OCI-LY1 (cell line): ENCODE data around the gene LTA.
"Not testable (repeated sequence)": the region's sequence is repeated elsewhere in the genome, so short reads cannot be mapped to it uniquely, and the experiment has no call there.

Experiments
- H2AFZ ChIP-seq: fragments of 200-600 bp; sonication (generic), shearing (Covaris generic); 2 replicates; pipeline ENCODE4 v1.6.0; 2014; ENCODE audit warnings: antibody characterized with exemption, mild to moderate bottlenecking, low read length
- H3F3A ChIP-seq: fragments of 200-600 bp; sonication (generic), shearing (Covaris generic); 2 replicates; pipeline ENCODE4 v1.6.0; 2014; ENCODE audit warnings: mild to moderate bottlenecking, antibody characterized with exemption, low read length, moderate library complexity; ENCODE audit not compliant: insufficient read depth
- H3K27ac ChIP-seq: fragments of 200-600 bp; sonication (generic); 2 replicates; pipeline ENCODE4 v1.5.1; 2014; ENCODE audit warnings: low read length, mixed run types, mild to moderate bottlenecking, low read depth; ENCODE audit not compliant: poor library complexity, severe bottlenecking
- H3K27me3 ChIP-seq: fragments of 200-600 bp; sonication (generic); 2 replicates; pipeline ENCODE4 v1.6.0; 2014; ENCODE audit warnings: antibody characterized with exemption, mild to moderate bottlenecking, low read length, moderate library complexity; ENCODE audit not compliant: insufficient read depth
- H3K36me3 ChIP-seq: fragments of 200-600 bp; sonication (generic); 2 replicates; pipeline ENCODE4 v1.6.1; 2014; ENCODE audit warnings: mild to moderate bottlenecking, antibody characterized with exemption, low read length, moderate library complexity, mixed read lengths; ENCODE audit not compliant: insufficient read depth
- H3K4me1 ChIP-seq: fragments of 200-600 bp; sonication (generic); 2 replicates; pipeline ENCODE4 v1.5.1; 2014; ENCODE audit warnings: mild to moderate bottlenecking, low read length, moderate library complexity; ENCODE audit not compliant: insufficient read depth, severe bottlenecking
- H3K4me2 ChIP-seq: fragments of 200-600 bp; sonication (generic), shearing (Covaris generic); 2 replicates; pipeline ENCODE4 v1.6.1; 2014; ENCODE audit warnings: low read length
- H3K4me3 ChIP-seq: fragments of 200-600 bp; sonication (generic); 2 replicates; pipeline ENCODE4 v1.5.1; 2014; ENCODE audit warnings: low read length, low read depth, mild to moderate bottlenecking, mixed read lengths; ENCODE audit not compliant: poor library complexity, severe bottlenecking
- H3K79me2 ChIP-seq: fragments of 200-600 bp; shearing (Covaris generic); 2 replicates; pipeline ENCODE4 v1.6.1; 2016; ENCODE audit warnings: mixed run types, low read length, mixed read lengths; ENCODE audit not compliant: insufficient read depth
- H3K9ac ChIP-seq: fragments of 200-600 bp; sonication (generic), shearing (Covaris generic); 2 replicates; pipeline ENCODE4 v1.6.1; 2014; ENCODE audit warnings: mild to moderate bottlenecking, low read length, mixed read lengths
- H3K9me2 ChIP-seq: fragments of 200-600 bp; sonication (generic), shearing (Covaris generic); 2 replicates; pipeline ENCODE4 v1.6.1; 2014; ENCODE audit warnings: low read depth, mild to moderate bottlenecking, low read length, mixed read lengths
- H3K9me3 ChIP-seq: fragments of 200-600 bp; shearing (Covaris generic); 2 replicates; pipeline ENCODE4 v1.6.1; 2014; ENCODE audit warnings: low read length, mixed read lengths
- H4K20me1 ChIP-seq: fragments of 200-600 bp; sonication (generic), shearing (Covaris generic); 2 replicates; pipeline ENCODE4 v1.6.0; 2016; ENCODE audit warnings: mild to moderate bottlenecking, low read length; ENCODE audit not compliant: insufficient read depth
- EZH2 ChIP-seq: fragments of 200-600 bp; sonication (generic), shearing (Covaris generic); IDR thresholded peaks from 2 replicates; pipeline ENCODE4 v1.8.0; 2017; ENCODE audit warnings: borderline replicate concordance, mixed run types, mild to moderate bottlenecking, antibody characterized with exemption, low read length, moderate library complexity, mixed read lengths
- TF ChIP-seq, protein P1 (sequence below): fragments of 200-600 bp; sonication (generic), shearing (Covaris generic); IDR thresholded peaks from 2 replicates; pipeline ENCODE4 v1.5.1; 2017; ENCODE audit warnings: mild to moderate bottlenecking, antibody characterized with exemption, low read length, moderate library complexity, mixed read lengths

LTA gene

DNA sequence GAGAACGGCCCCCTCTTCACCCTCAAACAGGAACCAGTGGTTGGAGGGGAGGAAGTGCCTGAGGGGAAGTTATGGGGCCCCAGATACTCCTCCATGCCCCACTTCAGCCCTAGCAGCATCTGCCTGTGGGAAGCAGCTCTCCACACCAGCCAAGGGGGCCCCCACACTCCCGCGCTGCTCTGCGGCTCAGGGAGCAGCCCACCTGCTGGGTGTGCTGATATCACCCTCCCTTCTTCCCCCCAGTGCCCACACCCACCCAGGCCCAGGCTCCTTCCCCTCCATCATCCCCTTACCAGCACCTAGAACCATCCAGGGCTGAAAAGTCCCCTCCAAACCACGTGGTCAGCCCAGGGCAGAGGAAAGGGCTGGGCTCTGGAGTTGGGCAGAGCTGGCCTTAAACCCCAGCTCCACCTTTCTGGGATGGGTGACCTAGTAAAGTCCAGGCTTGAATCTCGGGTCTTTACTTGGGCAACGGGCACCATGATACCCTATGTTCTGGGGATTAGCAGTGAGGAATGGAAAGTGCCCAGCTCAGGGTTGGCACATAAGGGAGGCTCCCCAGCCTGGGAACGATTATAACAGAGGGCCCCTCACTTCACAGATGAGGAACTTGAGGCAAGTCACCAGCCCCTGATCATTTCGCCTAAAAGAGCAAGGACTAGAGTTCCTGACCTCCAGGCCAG, 14.7 kb downstream of the LTA start:
- Histone ChIP-seq H3K4me2 (no peak overlapping the region), H3K36me3 (no peaks in the 10 kb centered on the region), H4K20me1 (no peaks in the 10 kb centered on the region), H3F3A (no peaks in the 10 kb centered on the region), H3K27me3 (no peaks in the 10 kb centered on the region), H2AFZ (no peak overlapping the region), H3K9ac (no peak overlapping the region; the same call in 1 of the 2 replicates), H3K9me3 (no peaks in the 10 kb centered on the region), H3K79me2 (no peaks in the 10 kb centered on the region), H3K4me3 (no peak overlapping the region), H3K4me1 (peaks cover 44% of the 10 kb centered on the region), H3K9me2 (no peaks in the 10 kb centered on the region), H3K27ac (no peak overlapping the region)
- no peak for TF ChIP-seq EZH2
- TF ChIP-seq, protein P1, sequence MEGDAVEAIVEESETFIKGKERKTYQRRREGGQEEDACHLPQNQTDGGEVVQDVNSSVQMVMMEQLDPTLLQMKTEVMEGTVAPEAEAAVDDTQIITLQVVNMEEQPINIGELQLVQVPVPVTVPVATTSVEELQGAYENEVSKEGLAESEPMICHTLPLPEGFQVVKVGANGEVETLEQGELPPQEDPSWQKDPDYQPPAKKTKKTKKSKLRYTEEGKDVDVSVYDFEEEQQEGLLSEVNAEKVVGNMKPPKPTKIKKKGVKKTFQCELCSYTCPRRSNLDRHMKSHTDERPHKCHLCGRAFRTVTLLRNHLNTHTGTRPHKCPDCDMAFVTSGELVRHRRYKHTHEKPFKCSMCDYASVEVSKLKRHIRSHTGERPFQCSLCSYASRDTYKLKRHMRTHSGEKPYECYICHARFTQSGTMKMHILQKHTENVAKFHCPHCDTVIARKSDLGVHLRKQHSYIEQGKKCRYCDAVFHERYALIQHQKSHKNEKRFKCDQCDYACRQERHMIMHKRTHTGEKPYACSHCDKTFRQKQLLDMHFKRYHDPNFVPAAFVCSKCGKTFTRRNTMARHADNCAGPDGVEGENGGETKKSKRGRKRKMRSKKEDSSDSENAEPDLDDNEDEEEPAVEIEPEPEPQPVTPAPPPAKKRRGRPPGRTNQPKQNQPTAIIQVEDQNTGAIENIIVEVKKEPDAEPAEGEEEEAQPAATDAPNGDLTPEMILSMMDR, result no peak

DNA sequence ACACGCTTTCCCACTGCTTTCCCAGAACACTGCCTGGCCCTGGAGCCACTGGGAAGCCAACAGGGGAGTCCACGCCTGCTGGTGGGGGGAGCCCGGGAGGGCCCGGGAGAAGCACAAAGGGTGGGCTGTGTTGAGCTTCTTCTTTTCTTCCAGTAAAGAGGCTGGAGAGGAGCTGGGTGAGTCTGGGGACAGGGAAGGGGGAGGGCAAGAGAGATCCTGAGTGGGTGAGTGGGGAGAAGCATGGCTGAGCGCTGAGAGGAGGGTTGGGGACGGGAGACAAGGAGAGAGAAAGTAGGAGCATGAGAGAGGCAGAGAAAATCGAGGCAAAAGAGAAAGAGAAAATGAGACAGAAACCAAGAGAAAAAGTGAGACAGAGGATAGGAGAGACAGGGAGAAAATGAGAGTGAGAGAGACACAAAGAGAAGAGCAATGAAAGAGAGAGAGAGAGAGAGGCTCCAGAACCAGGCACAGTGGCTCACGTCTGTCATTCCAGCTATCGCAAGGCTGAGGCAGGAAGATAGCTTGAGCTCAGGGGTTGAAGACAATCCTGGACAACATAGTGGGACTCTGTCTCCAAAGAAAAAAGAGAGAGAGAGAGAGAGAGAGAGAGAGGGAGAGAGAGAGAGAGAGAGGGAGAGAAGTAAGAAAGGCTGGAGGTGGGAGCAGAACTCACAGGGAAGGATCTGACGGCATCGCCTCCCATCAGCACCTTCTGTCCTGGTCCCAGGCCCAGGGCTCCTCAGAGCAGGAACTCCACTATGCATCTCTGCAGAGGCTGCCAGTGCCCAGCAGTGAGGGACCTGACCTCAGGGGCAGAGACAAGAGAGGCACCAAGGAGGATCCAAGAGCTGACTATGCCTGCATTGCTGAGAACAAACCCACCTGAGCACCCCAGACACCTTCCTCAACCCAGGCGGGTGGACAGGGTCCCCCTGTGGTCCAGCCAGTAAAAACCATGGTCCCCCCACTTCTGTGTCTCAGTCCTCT, 16.0 kb downstream of the LTA start:
- H3K4me3 ChIP-seq, result no peak overlapping the region
- H3K9ac ChIP-seq, result no peak overlapping the region
- H4K20me1 ChIP-seq, result no peaks in the 10 kb centered on the region
- no peaks in the 10 kb centered on the region for H3K27me3 ChIP-seq
- H3K9me2 ChIP-seq, result no peaks in the 10 kb centered on the region
- no peaks in the 10 kb centered on the region for H3K79me2 ChIP-seq
- H3F3A ChIP-seq, result no peaks in the 10 kb centered on the region
- H3K9me3 ChIP-seq, result no peaks in the 10 kb centered on the region
- no peak overlapping the region for H2AFZ ChIP-seq
- no peaks in the 10 kb centered on the region for H3K36me3 ChIP-seq
- H3K27ac ChIP-seq, result no peak overlapping the region
- no peak overlapping the region for H3K4me2 ChIP-seq
- no peak for TF ChIP-seq EZH2
- TF ChIP-seq, protein P1, result no peak
- peaks cover 39% of the 10 kb centered on the region for H3K4me1 ChIP-seq

DNA sequence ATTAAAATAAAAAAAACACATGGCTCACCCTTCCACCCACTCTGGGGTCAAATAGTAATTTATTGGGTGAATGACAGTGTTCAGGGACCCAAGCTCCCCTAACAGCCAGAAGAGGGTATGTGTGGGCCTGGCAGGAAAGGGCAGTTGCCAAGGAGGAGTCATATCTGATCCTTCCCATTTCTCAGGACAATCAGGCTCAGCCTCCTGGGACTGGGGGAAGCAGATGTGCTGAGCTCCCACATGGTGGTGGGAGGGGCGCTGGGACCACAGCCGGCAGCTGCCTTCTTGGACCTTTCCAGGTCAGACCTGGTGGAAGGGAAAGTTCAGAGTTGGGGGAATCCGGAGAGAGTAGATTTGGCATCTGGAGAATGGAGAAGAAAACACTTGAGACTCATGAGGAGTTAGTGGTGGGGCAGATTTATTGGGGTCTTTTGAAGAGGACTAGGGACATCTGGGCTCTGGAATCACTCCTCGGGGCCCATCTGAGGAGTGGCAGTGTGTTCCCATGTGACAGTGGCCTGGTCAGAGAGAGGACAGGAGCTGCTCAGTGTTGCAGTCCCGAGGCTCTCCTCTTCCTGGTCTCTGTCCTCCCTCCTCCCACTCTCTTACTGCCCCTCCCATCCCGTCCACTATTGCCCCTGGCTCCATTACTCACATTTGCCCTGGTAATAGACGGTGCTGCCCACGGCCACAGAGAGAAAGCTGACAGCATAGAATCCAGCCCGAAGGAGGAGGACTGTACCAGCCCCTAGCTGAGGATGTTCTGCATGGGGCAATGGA, 17.0 kb downstream of the LTA start:
- H3K27me3 ChIP-seq, result no peaks in the 10 kb centered on the region
- no peaks in the 10 kb centered on the region for H3K9me2 ChIP-seq
- H3K36me3 ChIP-seq, result no peaks in the 10 kb centered on the region
- no peak overlapping the region for H2AFZ ChIP-seq
- TF ChIP-seq, protein P1, result no peak
- no peak for TF ChIP-seq EZH2
- no peaks in the 10 kb centered on the region for H3K79me2 ChIP-seq
- no peak overlapping the region for H3K27ac ChIP-seq
- H3F3A ChIP-seq, result no peaks in the 10 kb centered on the region
- no peak overlapping the region for H3K4me3 ChIP-seq
- no peaks in the 10 kb centered on the region for H3K9me3 ChIP-seq
- H4K20me1 ChIP-seq, result no peaks in the 10 kb centered on the region
- H3K9ac ChIP-seq, result no peak overlapping the region
- H3K4me1 ChIP-seq, result peaks cover 42% of the 10 kb centered on the region
- no peak overlapping the region for H3K4me2 ChIP-seq

DNA sequence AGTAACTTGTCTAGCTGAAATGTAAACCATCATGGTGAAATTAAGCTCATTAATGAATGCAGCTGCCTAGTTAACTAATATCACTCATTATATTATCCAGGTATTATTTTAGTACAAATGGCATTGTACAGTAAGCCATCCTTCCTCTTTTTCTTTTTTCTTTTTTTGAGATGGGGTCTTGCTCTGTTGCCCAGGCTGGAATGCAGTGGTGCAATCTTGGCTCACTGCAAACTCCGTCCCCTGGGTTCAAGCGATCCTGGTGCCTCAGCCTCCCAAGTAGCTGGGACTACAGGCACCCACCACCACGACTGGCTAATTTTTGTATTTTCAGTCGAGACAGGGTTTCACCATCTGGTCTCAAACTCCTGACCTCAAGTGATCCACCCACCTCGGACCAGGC, 18.6 kb downstream of the LTA start:
- H3K27me3 ChIP-seq, result not testable (repeated sequence)

More for the DNA sequence above, 18.6 kb downstream of the LTA start:
- H3K4me1 ChIP-seq, result peaks cover 25% of the 10 kb centered on the region
- not testable (repeated sequence) for H3K36me3 ChIP-seq, H2AFZ ChIP-seq, H3F3A ChIP-seq, H3K27ac ChIP-seq, H3K9ac ChIP-seq, H3K4me3 ChIP-seq, H3K9me2 ChIP-seq, H3K79me2 ChIP-seq, H3K9me3 ChIP-seq, H4K20me1 ChIP-seq, H3K4me2 ChIP-seq
